ENCODE data around the gene RTP2. TPM values are rescaled to one million over a fixed set of nuclear protein-coding genes. Genes with fewer than 3 reads are reported as not detected.

Gene RTP2
- total RNA-seq, 1 donor from 2014 or later, result not detected

- peak overlapping the region; percentile 96 for H3K27ac Mint-ChIP-seq (ENCODE audit: unreplicated experiment)
- Histone ChIP-seq H4K20me1 (ENCODE audit: insufficient read depth, low read length) (peaks cover 36% of the 10 kb centered on the region), H3K4me1 (ENCODE audit: insufficient read depth, low read length) (peaks cover 53% of the 10 kb centered on the region), H3K27ac (ENCODE audit: low read depth, low read length) (peak overlapping the region; percentile 93), H3K9me3 (ENCODE audit: insufficient read depth, low read depth, low read length) (no peaks in the 10 kb centered on the region), H2AFZ (ENCODE audit: low read depth, low read length) (peak overlapping the region; percentile 67), H3K36me3 (ENCODE audit: insufficient read depth, low read length) (no peaks in the 10 kb centered on the region), H3K4me2 (ENCODE audit: low read length) (peak overlapping the region; percentile 95), H3K27me3 (ENCODE audit: insufficient read depth, low read length) (no peaks in the 10 kb centered on the region), H3K9ac (ENCODE audit: low read length) (peak overlapping the region; percentile 89), H3K4me3 (ENCODE audit: insufficient read depth, low read depth, low read length) (peak overlapping the region; percentile 69), H3K79me2 (ENCODE audit: insufficient read depth, low read length) (peaks cover 82% of the 10 kb centered on the region)
- no peaks in the 10 kb centered on the region for H3K9me3 Mint-ChIP-seq (ENCODE audit: unreplicated experiment)
- FAIRE-seq, result no peak
- peak overlapping the region; percentile 94 for H3K4me3 Mint-ChIP-seq (ENCODE audit: unreplicated experiment)
- DNase-seq (ENCODE audit: low read depth), result peak; percentile 73
- H3K36me3 Mint-ChIP-seq (ENCODE audit: low read depth, unreplicated experiment), result no peaks in the 10 kb centered on the region
- no peaks in the 10 kb centered on the region for H3K27me3 Mint-ChIP-seq (ENCODE audit: low read depth, unreplicated experiment)
- H3K4me1 Mint-ChIP-seq (ENCODE audit: low read depth, unreplicated experiment), result peaks cover 42% of the 10 kb centered on the region
- TF ChIP-seq EZH2 (IDR thresholded peaks at IDR 0.05; ENCODE audit: insufficient read depth, low read length), result no peak
- TF ChIP-seq CTCF (IDR thresholded peaks at IDR 0.05; ENCODE audit: insufficient read depth, low read depth, low read length), result peak; percentile 62
Observed at GRCh38 chr3:187740421-187741399, 38.4 kb upstream of the RTP2 start.

GRCh38 chr3:187739561-187740332, 37.4 kb upstream of the RTP2 start:
- no peaks in the 10 kb centered on the region for H3K36me3 Mint-ChIP-seq (ENCODE audit: low read depth, unreplicated experiment)
- peaks cover 52% of the 10 kb centered on the region for H3K4me1 Mint-ChIP-seq (ENCODE audit: low read depth, unreplicated experiment)
- Histone ChIP-seq H3K9ac (ENCODE audit: low read length) (peak overlapping the region; percentile 89), H3K79me2 (ENCODE audit: insufficient read depth, low read length) (peaks cover 89% of the 10 kb centered on the region), H3K36me3 (ENCODE audit: insufficient read depth, low read length) (no peaks in the 10 kb centered on the region), H3K27me3 (ENCODE audit: insufficient read depth, low read length) (no peaks in the 10 kb centered on the region), H2AFZ (ENCODE audit: low read depth, low read length) (peak overlapping the region; percentile 67), H3K4me2 (ENCODE audit: low read length) (peak overlapping the region; percentile 95), H3K27ac (ENCODE audit: low read depth, low read length) (peak overlapping the region; percentile 93), H3K9me3 (ENCODE audit: insufficient read depth, low read depth, low read length) (no peaks in the 10 kb centered on the region), H3K4me1 (ENCODE audit: insufficient read depth, low read length) (peaks cover 53% of the 10 kb centered on the region), H3K4me3 (ENCODE audit: insufficient read depth, low read depth, low read length) (peak overlapping the region; percentile 69), H4K20me1 (ENCODE audit: insufficient read depth, low read length) (peaks cover 40% of the 10 kb centered on the region)
- TF ChIP-seq CTCF (IDR thresholded peaks at IDR 0.05; ENCODE audit: insufficient read depth, low read depth, low read length) (peak; percentile 81), EZH2 (IDR thresholded peaks at IDR 0.05; ENCODE audit: insufficient read depth, low read length) (no peak)
- peak; percentile 92 for DNase-seq (ENCODE audit: low read depth)
- no peaks in the 10 kb centered on the region for H3K27me3 Mint-ChIP-seq (ENCODE audit: low read depth, unreplicated experiment)
- H3K4me3 Mint-ChIP-seq (ENCODE audit: unreplicated experiment), result peak overlapping the region; percentile 94
- peak overlapping the region; percentile 98 for H3K27ac Mint-ChIP-seq (ENCODE audit: unreplicated experiment)
- no peaks in the 10 kb centered on the region for H3K9me3 Mint-ChIP-seq (ENCODE audit: unreplicated experiment)
- FAIRE-seq, result no peak
